HepG2 (cell line): ENCODE results near the gene TBXA2R. TPM values are rescaled to one million over a fixed set of nuclear protein-coding genes. Genes with fewer than 3 reads are reported as not detected.
A peak's percentile ranks its signal among the peaks of the same experiment; 100 is the strongest.
"Not testable (repeated sequence)": the region's sequence is repeated elsewhere in the genome, so short reads cannot be mapped to it uniquely, and the experiment has no call there.

Experiments
- ATAC-seq: fragments of 200-7000 bp; cut with Tn5 transposase; 3 replicates; pipeline ENCODE4 v1.9.1; 2020; ENCODE audit warnings: mild to moderate bottlenecking, moderate library complexity
- BruUV-seq: library from RNA; stranded (reverse); fragments of 400-500 nt; replicated peaks from 2 replicates; lab custom pipeline; 2021; lab: Mats Ljungman, UMichigan
- CTCF ChIA-PET: fragments of 300-600 bp; formaldehyde crosslinking; extraction: SDS; loops from one replicate; lab custom pipeline; 2021; ENCODE audit warnings: low total read pairs, inconsistent platforms, low intra/inter-chr PET ratio; lab: Yijun Ruan, JAX
- POLR2A ChIA-PET: fragments of 350-600 bp; sonication (Branson Sonifier 250); formaldehyde crosslinking; loops from one replicate; lab custom pipeline; 2020; ENCODE audit warnings: antibody characterized with exemption, inconsistent platforms; lab: Yijun Ruan, JAX
- DNase-seq: peaks from one replicate; pipeline ENCODE4 v3.0.0-alpha.2; 2015; ENCODE audit warnings: low spot score
- FAIRE-seq: peaks from 3 replicates; lab custom pipeline; 2011; peaks lifted over from hg19 to GRCh38; lab: Jason Lieb, UNC
- H2AFZ ChIP-seq: one replicate; pipeline ENCODE4 v1.6.1; 2011; ENCODE audit warnings: low read length, inconsistent platforms
- H3K27ac ChIP-seq: fragments of 300-600 bp; 3 replicates; pipeline ENCODE4 v1.8.0; 2011; ENCODE audit warnings: mixed run types, mild to moderate bottlenecking, mixed read lengths, low read length, inconsistent platforms; ENCODE audit not compliant: insufficient read depth; ENCODE audit errors: extremely low read length
- H3K27me3 ChIP-seq, 2 experiments: fragments of 200-600 bp in 1 of 2; 2 replicates in 1 of 2; 3 replicates in 1 of 2; pipeline versions ENCODE4 v1.6.0 to v1.8.0; 2011; ENCODE audit warnings: low read length in 2 of 2, mild to moderate bottlenecking in 2 of 2, moderate library complexity in 2 of 2, inconsistent platforms in 1 of 2; ENCODE audit not compliant: insufficient read depth in 2 of 2, control insufficient read depth in 1 of 2
- H3K36me3 ChIP-seq, 2 experiments: fragments of 200-600 bp in 1 of 2; replicated peaks in 1 of 2; 2 replicates in 1 of 2; 3 replicates in 1 of 2; pipeline versions ENCODE4 v1.5.1 to v1.8.0; 2011; ENCODE audit warnings: low read length in 2 of 2, inconsistent platforms in 1 of 2; ENCODE audit not compliant: insufficient read depth in 2 of 2, control insufficient read depth in 1 of 2
- H3K4me1 ChIP-seq: 2 replicates; pipeline ENCODE4 v1.5.1; 2012; ENCODE audit warnings: low read length, inconsistent platforms; ENCODE audit not compliant: insufficient read depth
- H3K4me2 ChIP-seq: 2 replicates; pipeline ENCODE4 v1.6.0; 2011; ENCODE audit warnings: low read depth, low read length, inconsistent platforms
- H3K4me3 ChIP-seq, 3 experiments: fragments of 200-600 bp in 1 of 3; sonication (generic), shearing (Covaris generic) in 1 of 3; replicated peaks in 1 of 3; 2 replicates each; pipeline ENCODE4 v1.5.1; 2011 to 2016; ENCODE audit warnings: low read length in 3 of 3, inconsistent platforms in 2 of 3, low read depth in 2 of 3, mild to moderate bottlenecking in 2 of 3, control low read depth in 1 of 3, mixed read lengths in 1 of 3; ENCODE audit not compliant: insufficient read depth in 1 of 3
- H3K79me2 ChIP-seq: one replicate; pipeline ENCODE4 v1.6.1; 2011; ENCODE audit warnings: low read length, inconsistent platforms; ENCODE audit not compliant: insufficient read depth
- H3K9ac ChIP-seq: 2 replicates; pipeline ENCODE4 v1.6.0; 2011; ENCODE audit warnings: mild to moderate bottlenecking, low read depth, low read length, inconsistent platforms; ENCODE audit not compliant: insufficient read depth
- H3K9me3 ChIP-seq: 2 replicates; pipeline ENCODE4 v1.5.1; 2012; ENCODE audit warnings: mild to moderate bottlenecking, low read length
- H4K20me1 ChIP-seq: 2 replicates; pipeline ENCODE4 v1.6.0; 2011; ENCODE audit warnings: inconsistent platforms, mild to moderate bottlenecking, low read length, moderate library complexity; ENCODE audit not compliant: insufficient read depth
- ZNF121 ChIP-seq: sonication (generic); formaldehyde crosslinking; IDR thresholded peaks from 2 replicates; pipeline ENCODE4 v1.5.0; 2020; ENCODE audit warnings: mild to moderate bottlenecking, missing genetic modification reagents
- ZNF441 ChIP-seq: sonication (generic); formaldehyde crosslinking; IDR thresholded peaks from 2 replicates; pipeline ENCODE4 v1.7.0; 2021; ENCODE audit warnings: missing genetic modification reagents, borderline replicate concordance
- WGBS: methylation state at CpG from one replicate; pipeline ENCODE4 v1.1.6; 2017; ENCODE audit warnings: low lambda C conversion rate; 5-methylcytosine and 5-hydroxymethylcytosine counted together
- in situ Hi-C: cut with HindIII; loops from 2 replicates; pipeline ENCODE4 v1.10.0; 2017; ENCODE audit warnings: low pct_unique_long_range_greater_than_20kb; ENCODE audit not compliant: extremely low pct_ligation_motif_present
- intact Hi-C: fragments of 100-400 bp; cut with micrococcal nuclease; formaldehyde crosslinking; loops from one replicate; pipeline ENCODE4 v1.10.0; 2022; ENCODE audit not compliant: unreplicated experiment
- polyA plus RNA-seq, 8 experiments: library from polyadenylated mRNA; depleted of rRNA in 3 of 8; stranded (reverse) in 7 of 8; unstranded in 1 of 8; fragments of >200 nt; fragmentation: Illumina TruSeq in 4 of 8; extraction: Trizol in 4 of 8; gene quantifications; 2 replicates each; pipeline versions ENCODE4 v1.2.1 to v1.2.3, GENCODE V29; 2011 to 2016; ENCODE audit warnings: low read depth in 4 of 8, missing spikeins in 1 of 8, mixed read lengths in 1 of 8; ENCODE audit not compliant: insufficient read depth in 1 of 8
- total RNA-seq, 5 experiments: library from RNA; depleted of rRNA; stranded (reverse); fragments of >200 nt; fragmentation: Illumina TruSeq; extraction: Trizol; gene quantifications; 2 replicates each; pipeline ENCODE4 v1.2.3, GENCODE V29; 2016; ENCODE audit warnings: low read depth in 1 of 5

TBXA2R gene
- total and polyA plus RNA-seq, 2 of the 13 experiments (the other 11 are each of a cell fraction or from before 2014, with no cell fraction given), result 0.09 TPM; not detected in 1

GRCh38 chr19:3584036-3584802, 22.5 kb downstream of the TBXA2R start:
- intact Hi-C loops, ATAC-seq, H3K9me3 ChIP-seq, H3K4me3 ChIP-seq, FAIRE-seq, CTCF ChIA-PET, POLR2A ChIA-PET, in situ Hi-C loops, H3K9ac ChIP-seq, H3K27ac ChIP-seq, BruUV-seq, H4K20me1 ChIP-seq, H3K4me2 ChIP-seq, H2AFZ ChIP-seq, H3K79me2 ChIP-seq, H3K36me3 ChIP-seq, DNase-seq: not testable (repeated sequence)
- TF ChIP-seq ZNF121 (peak; percentile 25; the same call in 1 of the 2 replicates), ZNF441 (CRISPR knock-in tag) (peak; percentile 92; the same call in 1 of the 2 replicates)
- peaks cover 2 to 21% of the 10 kb centered on the region in 2 experiments; a peak in 3 of 5 replicates for H3K27me3 ChIP-seq
- WGBS, result 52% methylated on average over 15 of the region's 15 CpGs
- H3K4me1 ChIP-seq, result peaks cover 13% of the 10 kb centered on the region; the same call in 1 of the 2 replicates

GRCh38 chr19:3581792-3582191, 24.9 kb downstream of the TBXA2R start:
- H3K4me1 ChIP-seq, result peaks cover 14% of the 10 kb centered on the region; the same call in 1 of the 2 replicates
- POLR2A ChIA-PET, result interaction anchor here (0.6 kb wide), 1 partner anchor 314 kb away, joined by 3 read pairs; no protein-coding TSS in a partner anchor
- BruUV-seq, FAIRE-seq, H3K4me2 ChIP-seq, intact Hi-C loops, H3K9me3 ChIP-seq, in situ Hi-C loops, H3K4me3 ChIP-seq, H2AFZ ChIP-seq, H3K9ac ChIP-seq, H3K36me3 ChIP-seq, CTCF ChIA-PET, H4K20me1 ChIP-seq, H3K79me2 ChIP-seq, ATAC-seq, DNase-seq, H3K27ac ChIP-seq: not testable (repeated sequence)
- H3K27me3 ChIP-seq, result peaks cover 2 to 15% of the 10 kb centered on the region in 2 experiments; a peak in 3 of 5 replicates
- WGBS, result 73% methylated on average over 1 of the region's 4 CpGs
